Measurements from ENCODE around the gene NAPB.

The NAPB gene

DNA sequence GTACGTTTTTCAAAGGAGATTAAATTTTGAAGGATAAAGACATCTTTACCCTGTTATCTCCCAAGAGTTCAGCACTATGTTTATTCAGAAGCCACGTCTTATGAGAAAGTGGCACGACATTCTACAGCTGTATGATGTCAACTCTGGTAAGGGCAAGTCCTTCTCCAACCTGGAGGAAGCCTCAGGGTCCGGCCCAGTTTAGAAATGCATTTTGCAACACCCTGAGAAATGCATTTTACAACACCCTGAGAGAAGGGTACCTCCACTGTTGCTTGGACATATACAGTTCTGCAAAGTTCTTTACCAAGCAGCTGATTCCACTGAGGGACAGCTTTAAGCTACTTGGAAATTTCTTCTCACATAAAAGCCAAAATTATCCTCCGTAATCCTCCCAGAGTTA is 17.5 kb downstream of the NAPB start:
- no peak for DNase-seq

DNA sequence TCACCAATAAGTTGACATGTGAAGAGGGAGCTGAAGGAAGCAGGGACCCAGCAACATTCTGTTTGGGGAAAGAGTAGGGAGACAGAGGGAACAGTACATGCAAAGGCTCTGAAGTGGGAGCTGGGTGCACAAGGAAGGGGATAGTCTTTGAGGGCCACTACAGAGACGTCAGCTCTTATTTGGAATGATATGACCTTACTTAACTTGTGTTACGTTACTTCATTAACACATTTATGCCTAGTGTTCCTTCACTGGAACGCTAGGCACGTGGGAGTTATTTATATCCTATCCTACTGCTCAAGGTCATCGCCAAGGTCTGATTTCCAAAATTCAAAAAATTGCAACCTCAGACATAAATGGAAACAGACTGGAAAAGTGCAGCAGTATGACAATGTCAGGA is 20.2 kb downstream of the NAPB start:
- DNase-seq = no peak

DNA sequence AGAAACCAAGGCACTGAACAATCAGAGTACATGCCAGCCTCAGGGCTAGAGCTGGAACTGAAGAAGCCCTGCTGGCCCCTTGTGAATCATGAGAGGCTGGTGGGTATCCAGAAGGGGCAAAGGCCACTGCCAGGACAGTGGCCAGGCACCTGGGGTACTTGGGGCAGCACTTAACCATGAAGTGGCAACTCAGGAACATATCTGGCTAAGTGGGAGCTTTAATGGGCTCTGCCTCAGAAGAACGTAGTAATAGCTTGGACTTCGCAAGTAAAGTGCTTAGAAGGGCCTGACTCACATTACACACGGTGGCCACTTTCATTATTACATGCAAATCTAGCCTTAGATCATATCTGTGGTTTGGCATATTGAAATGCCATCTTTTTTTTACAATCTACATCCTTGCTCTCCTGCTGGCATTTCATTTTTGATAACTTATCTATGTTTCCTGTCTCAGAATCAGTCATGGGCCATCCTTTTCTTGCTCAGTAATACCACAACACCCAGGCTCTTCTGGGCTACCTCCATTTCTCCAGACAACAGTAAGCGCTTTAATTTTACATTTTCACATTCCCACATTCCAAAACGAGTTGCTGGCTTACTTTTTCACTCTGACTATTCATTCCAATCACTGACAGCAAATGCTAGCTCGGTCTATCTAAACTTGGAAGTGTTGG is 21.6 kb downstream of the NAPB start:
- no peak for DNase-seq

DNA sequence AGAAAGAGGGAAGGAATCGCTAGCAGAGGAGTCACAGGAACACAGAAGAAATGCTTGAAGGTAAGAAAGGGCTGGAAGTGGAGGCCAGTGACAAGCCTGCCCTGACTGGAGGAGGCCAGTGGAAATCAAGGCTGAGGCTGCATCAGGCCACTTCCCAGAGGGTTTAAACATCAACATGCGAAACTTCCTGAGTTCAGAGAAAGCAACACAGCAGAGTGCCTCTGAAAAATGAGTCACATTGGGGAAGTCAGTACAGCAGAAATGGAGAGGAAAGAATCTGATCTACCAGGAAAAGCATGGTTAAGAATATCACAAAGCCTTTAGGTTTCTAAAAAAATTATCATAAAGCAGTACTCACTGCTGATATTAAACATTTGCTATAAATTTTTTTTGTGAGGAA is 23.3 kb downstream of the NAPB start:
- DNase-seq = no peak

DNA sequence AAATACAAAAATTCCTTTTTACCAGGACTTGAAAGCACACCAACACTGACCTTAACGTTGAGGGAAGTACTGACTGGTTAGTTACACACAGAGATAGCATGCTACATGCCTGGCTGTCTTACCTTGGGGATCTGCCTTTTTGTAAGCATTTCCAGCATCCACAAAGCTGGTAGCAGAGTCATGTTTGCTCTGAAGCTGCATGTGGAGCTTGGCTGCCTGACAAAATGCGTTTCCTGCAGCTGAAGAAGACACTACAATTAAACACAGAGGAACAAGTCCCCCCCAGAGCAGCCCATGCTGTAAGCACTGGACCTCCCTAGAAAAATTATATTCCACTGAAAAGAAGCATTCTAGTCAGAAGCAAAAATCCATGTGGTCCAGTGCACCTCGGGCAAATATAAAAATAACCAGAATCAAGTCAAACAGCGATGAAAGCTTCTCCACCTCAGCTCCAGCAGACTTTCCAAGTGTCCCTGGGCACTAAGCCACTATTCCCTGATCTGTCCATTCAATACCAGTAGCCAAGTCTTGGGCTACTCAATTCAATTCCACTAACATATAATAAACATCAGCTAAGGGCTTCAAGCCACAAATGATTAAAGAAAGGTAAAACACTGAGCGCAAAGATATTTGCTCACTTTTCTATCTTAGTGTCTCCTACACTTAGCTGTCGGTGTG is 24.2 kb downstream of the NAPB start:
- DNase-seq = no peak

DNA sequence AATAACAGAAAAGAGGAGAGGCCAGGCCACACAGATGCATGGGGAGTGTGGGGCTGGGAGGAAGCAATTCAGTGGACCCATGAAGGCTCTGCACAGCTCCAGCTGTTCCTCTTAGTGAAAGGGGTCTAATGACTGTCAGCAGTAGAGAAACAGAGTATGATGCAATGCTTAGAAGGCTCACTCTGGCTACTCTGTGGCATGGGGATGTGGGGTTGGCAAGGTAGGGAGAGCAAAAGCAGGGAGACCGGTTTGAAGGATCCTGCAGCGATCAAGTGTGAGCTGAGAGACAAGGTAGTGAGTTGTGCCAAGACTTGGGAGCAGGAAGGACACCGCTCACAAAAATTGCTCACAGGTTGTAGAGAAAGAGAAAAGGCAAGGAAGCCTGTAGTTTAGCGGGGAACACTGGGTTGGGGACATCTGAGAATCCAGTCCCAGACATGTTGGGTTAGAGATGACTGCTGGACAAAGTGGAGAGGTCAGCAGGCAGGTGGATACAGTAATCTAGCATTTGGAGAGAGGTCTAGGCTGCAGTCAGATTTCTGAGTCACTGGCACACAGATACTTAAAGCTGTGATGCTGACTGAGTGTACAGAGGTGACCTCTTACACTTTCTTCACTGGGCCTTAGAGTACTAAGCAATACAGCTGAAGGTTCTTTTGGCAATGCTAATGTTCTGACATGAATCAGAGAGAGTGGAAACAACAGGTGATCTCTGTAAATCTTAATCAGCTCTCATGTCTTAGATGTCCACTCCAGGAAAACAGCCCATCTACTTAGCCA is 27.1 kb downstream of the NAPB start:
- DNase-seq = no peak

DNA sequence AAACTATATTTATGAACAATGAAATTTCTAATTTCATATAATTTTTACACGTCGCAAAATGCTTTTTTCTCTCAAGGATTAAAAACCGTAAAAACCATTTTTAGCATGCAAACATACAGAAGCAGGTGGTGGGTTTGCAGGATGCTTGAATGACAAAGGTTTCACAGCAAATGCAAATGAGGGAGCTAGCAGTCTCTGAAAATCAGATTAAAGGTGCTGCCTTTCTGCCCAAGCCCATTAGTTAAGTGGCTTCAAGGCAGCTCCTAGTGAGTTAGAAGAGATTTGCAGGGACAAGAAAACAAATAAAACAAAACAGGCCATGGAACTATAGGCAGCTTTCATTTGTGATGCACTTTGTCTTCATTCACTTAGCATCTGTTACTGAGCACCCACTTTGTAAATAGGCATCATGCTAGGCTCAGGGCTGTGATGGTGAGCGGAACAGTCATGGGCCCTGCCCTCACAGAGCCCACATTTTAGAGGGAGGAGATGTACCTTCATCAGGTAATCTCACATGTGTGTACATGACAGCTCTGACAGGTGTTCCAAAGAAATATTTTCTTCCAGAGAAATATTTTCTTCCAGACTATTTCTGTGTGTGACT is 29.5 kb downstream of the NAPB start:
- no peak for DNase-seq

DNA sequence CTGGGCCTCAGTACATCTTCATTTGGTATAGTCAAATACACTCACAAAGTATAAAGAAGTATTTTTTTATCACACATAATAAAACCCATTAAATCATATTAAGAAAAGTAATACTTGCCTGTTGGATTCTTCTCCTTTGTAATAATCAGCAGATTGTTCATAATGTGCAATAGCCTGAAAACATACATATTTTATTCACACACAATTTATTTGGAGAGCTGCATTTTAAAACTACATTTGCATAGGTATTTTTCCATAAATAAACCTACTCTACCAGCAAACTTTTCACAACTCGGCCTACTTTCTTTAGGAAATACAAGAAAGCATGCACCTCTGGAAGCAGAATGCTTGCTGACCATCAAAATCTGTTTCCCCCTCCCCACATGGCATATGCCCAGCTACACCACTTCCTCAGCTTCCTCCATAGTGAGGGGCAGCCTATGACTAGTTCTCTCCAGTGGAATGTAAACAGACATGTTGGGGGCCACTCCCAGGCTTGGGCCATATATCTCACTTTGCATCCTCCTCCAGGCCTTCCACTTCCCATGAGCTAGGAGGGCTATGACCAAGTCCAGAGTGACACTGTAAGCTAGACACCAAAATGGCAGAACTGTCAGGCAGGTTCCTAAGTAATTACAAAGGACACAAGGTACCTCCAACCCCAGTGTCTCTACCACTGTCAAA is 31.1 kb downstream of the NAPB start:
- DNase-seq = no peak

DNA sequence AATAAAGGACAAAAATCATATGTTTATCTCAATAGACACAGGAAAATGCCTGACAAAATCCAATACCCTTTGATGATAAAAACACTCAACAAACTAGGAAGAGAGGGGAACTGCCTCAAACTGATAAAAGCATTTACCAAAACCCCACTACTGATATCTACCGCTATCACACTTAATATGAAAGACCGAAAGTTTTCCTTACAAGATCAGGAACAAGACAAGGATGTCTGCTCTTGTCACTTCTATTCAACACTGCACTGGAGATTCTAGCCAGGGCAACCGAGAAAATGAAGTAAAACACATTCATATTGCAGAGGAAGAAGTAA is 34.2 kb downstream of the NAPB start:
- DNase-seq = no peak

DNA sequence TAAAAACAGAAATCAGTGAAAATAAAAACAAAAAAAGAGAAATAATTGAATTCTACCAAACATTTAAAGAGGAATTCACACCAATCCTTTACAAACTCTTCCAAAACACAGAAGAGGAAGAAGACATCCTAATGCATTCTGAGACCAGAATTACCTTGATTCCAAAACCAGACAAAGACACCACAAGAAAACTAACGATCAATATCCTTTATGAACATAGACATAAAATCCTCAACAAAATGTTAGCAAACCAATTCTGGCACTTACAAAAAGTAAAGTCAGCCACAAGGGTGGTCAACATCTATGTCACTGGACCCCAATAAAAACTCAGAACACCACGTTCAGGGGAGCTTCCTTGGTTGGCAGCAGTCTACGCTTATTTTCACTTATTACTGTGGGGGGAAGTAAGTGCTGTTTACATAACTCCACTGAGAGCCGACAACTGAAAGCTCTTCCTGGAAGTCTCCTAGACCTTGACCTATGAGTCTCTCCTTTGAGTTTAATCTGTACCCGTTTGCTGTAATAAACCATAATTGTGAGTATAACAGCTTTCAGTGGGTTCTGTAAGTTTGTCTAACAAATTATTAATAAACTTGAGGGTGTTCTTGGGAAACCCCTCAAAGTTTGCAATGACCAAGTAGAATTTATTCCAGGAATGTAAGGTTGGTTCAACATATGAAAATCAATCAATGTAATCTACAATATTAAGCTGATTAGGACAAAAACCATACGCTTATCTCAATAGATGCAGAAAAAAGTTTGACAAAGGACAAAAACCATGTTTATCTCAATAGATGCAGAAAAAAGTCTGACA is 34.8 kb downstream of the NAPB start:
- no peak for DNase-seq

DNA sequence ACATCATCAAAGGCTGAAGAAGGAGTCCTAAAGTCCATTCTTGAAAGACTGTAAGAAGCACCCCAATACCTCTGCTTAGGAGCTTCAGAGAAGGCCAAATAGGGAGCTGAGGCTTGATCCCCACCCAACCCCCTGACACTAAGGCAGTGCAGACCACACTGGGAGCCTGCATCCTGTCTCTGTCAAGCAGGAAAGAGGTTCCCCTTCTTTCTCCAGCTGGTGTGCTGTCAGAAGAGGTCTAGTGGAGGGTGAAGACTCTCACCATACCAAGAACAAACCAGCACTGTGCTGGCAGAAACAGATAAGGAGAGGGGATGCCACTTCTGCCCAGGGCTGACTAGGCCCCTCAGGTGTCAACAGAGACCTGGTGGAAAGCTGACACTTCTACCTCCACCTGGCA is 39.4 kb downstream of the NAPB start:
- DNase-seq = no peak

DNA sequence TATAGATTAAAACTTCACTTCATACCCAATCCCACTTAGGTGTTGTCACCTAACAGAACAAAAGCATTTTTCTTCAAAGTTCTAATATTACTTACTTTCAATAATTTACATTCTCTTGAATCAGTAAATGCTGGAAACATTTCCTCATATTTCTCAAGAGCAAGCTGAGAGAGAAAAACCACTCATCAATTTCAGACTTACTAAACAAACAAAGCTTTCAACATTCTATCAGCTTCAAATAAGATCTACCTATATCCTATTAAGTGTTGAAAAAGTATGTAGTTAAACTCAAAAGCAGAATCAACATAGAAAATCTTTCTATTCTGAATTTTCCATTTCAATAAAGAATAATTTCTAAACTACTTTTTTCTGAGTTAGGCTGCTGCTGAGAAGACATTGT is 41.5 kb downstream of the NAPB start:
- no peak for DNase-seq

DNA sequence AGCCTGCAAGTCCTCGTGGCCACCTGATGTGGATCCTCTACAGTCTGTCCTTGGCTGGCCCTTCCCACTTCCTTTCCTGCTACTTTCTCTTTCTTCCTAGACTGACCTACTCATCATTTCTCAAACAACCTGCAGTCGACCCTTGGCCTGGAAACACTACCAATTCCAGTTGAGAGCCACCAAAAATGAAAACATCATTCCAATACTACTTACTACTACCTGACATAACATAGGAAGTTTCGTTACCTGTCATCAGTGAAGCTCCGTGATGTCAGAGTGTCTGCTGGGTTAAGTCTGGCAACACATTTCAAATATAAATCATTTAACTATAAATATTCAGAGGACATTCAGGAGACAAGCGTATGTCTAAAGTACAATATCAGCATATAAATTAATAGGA is 45.5 kb downstream of the NAPB start:
- DNase-seq = no peak

DNA sequence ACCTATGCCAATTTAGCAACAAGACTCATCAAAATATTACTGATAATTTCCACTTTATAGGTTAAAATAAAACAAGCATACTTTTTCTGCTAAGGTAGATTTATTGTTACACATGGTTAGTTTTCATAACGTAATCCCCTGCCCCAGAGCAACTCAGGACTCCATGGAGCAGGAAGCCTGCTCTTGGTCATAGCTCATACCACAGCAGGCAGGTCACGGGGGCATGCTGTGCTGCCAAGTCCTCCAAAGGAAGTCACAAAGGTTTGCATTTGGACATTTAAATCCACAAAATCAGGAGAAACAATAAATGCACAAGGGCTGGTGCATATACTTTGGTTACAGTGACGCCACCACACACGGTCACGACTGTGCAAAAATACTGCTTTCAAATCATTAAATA is 46.8 kb downstream of the NAPB start:
- DNase-seq = no peak

DNA sequence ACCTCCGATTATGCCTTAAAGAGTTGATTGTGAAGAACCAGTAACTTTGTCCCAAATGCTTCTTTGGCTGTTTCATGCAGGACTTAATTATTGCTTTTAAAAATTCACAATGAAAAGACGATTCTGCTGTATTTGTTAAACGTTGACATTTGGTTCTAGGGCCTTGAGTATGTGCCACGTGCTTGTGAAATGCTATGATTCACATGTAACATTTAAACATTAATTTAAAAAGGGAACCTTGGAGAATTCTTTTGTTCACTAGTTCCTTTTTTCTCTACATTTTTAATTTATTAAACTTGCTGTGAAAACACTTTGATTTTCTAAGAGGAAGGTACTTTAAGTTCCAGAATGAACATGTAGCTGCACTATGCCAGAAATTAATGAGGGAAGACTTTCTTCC is 49.8 kb downstream of the NAPB start:
- no peak for DNase-seq

DNA sequence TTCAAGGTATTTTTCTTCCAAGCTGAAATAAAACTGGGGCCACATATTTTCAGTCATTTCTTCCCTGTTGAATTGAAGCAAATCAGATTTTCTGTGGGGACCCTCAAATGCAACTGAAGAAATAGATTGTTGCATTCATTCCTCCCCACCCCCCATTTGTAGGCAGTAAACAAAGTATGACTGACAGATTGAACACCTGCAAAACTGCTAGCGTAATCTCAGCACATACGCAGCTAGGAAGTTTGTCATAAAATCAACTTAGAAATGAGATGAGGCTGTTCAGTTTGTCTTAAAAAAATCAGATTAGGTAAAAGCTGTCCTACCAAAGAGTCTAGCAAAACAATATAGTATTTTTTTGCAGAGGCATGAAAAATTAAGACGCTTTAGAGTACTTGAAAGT is 50.4 kb downstream of the NAPB start:
- DNase-seq = no peak

DNA sequence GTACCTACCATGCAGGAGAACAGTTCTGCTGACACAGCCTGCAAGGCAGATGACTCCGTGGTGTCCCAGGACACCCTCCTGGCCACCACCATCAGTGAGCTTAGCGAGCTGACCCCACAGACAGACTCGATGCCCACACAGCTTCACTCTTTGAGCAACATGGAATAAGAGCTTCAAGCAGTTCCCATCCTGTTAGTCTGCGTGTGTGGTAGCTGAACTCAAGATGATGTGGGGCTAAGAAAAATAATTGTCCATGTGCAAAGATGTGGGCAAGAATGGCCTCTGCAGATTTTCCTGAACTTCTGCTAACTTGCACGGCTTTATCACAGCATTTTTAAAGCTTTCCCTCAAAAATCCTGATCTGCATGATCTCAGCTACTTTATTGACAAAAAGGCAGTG is 51.0 kb downstream of the NAPB start:
- no peak for DNase-seq

DNA sequence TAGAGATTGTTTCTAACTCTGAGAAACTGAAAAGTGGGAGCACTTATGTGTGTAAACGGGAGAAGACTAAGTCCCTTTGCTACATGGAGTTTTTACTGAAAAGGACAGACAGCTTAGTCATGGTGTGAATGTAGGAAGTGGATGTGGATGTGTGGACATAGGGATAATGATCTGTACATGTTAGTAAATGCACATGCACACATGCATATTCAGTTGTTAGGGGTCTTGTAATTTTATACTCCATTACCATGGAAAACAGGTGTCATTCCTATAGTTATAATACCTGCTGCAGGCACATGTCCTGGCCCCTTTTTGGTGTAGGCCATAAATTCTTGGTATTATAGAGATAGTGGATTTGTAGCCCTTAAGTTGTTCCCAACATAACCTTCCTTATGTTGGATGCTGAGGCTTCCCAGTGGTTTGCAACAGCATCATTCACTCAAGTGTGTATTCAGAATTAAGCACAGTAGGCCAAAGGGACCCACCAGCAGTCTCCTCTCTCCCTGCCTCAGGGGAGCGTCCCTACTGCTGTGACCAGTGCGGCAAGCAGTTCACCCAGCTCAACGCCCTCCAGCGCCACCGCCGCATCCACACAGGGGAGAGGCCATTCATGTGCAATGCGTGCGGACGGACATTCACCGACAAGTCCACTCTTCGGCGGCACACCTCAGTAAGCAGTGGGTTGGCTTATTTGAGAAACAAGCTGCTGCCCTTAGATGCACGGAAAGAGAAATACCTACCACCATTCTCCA is 52.0 kb downstream of the NAPB start:
- DNase-seq = no peak

DNA sequence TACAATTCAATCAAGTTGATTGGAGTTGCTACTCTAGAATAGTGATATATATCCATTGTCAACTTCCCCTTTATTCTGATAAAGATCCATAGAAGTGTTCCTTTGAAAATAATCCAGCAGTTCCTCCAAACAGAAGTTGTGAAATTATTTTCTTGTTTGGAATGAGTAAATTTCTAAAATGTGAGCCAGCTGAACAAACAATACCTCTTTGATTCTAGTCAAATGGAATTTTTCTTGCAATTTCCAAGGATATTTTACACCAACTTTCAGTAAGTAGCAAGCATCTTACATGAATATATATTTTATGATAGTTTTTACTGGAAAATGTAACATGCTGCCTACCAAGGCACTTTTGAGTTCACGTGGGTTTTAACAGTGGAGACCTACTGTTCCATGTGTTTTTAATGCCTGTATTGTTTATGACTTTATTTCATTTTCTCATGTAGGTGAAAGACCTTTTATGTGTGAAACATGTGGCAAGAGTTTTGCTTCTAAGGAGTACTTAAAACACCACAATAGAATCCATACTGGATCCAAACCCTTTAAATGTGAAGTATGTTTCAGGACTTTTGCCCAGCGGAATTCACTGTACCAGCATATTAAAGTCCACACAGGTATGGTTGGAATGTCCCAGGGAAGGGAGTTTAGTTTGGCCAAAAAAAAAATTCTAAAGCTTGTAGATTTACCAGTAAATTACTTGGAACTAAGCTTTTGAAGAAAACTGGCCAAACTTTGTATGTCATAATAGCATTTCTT is 52.8 kb downstream of the NAPB start:
- no peak for DNase-seq

DNA sequence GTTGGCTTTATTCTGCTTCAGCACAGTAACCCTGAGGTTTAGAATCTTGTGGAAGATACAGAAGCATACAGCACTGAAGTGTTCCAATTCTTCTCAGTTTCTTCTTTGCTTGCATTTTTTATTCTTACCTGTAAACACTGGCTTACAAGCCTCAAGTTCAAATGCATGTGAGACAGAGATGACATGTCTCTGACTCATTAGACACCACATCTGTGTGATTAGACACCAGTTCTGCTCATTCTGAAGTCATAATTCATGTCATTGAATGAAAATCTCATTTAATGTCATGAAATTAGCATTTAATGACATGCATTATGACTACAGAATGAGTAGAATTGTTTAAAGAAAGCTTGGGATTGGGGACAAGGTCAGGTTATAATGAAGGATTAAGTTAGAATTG is 53.5 kb downstream of the NAPB start:
- no peak for DNase-seq

DNA sequence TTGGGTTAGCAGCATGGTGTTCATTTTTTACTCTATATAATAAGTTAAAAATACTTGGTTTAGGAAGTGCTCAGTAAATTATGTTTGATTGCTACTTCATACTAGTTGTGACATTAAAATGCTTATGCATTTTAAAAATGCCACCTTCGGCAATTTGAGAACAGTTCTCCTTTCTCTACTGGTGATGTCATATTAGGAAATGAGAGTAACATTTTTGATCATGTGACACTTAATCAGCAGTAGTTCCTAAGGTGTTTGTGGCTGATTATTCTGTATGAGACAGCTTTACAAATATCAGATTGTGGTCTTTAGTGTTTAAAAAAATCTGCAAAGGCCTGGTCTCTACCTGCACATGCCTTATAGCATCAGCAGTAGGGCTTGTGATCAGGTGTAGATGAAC is 54.9 kb downstream of the NAPB start:
- DNase-seq = no peak

Measured in NCI-H524 (cell line).